Esophagus squamous epithelium (tissue), 5 donors: Measurements from ENCODE around the gene PRR12. TPM values are rescaled to one million over a fixed set of nuclear protein-coding genes. Genes with fewer than 3 reads are reported as not detected.

ENCODE experiments used
- DNase-seq: peaks from one replicate; lab custom pipeline; 2025; lab: John Stamatoyannopoulos, UW
- H3K27ac ChIP-seq, 4 donors: fragments of 200-600 bp; sonication (generic); one replicate each; pipeline ENCODE4 v1.5.1; 2016 to 2019; ENCODE audit warnings: mild to moderate bottlenecking in 1 of 4
- H3K27me3 ChIP-seq, 4 donors: fragments of 200-600 bp; sonication (generic); 1 replicate in 3 of 4; 2 replicates in 1 of 4; pipeline versions ENCODE4 v1.5.1 to v1.6.0; 2017 to 2021; ENCODE audit warnings: antibody characterized with exemption in 1 of 4
- H3K36me3 ChIP-seq, 3 donors: fragments of 200-600 bp; sonication (generic); one replicate each; pipeline ENCODE4 v1.5.1; 2016 to 2019
- H3K4me1 ChIP-seq, 3 donors: fragments of 200-600 bp; sonication (generic); one replicate each; pipeline ENCODE4 v1.5.1; 2017 to 2019
- H3K4me3 ChIP-seq, 4 donors: fragments of 200-600 bp; sonication (generic); 1 replicate in 3 of 4; 2 replicates in 1 of 4; pipeline ENCODE4 v1.5.1; 2016 to 2019; ENCODE audit warnings: mild to moderate bottlenecking in 2 of 4, moderate library complexity in 1 of 4
- H3K9me3 ChIP-seq, 3 donors: fragments of 200-600 bp; sonication (generic); one replicate each; pipeline ENCODE4 v1.5.1; 2016 to 2019
- POLR2A ChIP-seq, 4 donors: fragments of 450-650 bp; IDR thresholded peaks; one replicate each; pipeline ENCODE4 v1.6.1; 2017; ENCODE audit warnings: antibody characterized with exemption in 4 of 4, mild to moderate bottlenecking in 4 of 4, moderate library complexity in 3 of 4
- WGBS, 2 donors: methylation state at CpG; one replicate each; pipeline ENCODE4 v1.1.5; 2018; 5-methylcytosine and 5-hydroxymethylcytosine counted together
- intact Hi-C: fragments of 100-400 bp; cut with DNase I; formaldehyde crosslinking; loops from one replicate; pipeline ENCODE4 v1.15.0; 2022
- total RNA-seq, 4 donors: library from RNA; depleted of rRNA; stranded (reverse); fragments of >200 nt; gene quantifications; one replicate each; pipeline ENCODE4 v1.1.0, GENCODE V29; 2016
- TF ChIP-seq, protein P1 (sequence below), 6 experiments: fragments of 450-650 bp in 4 of 6; fragments of 200-600 bp in 2 of 6; sonication (generic) in 2 of 6; IDR thresholded peaks; one replicate each; pipeline ENCODE4 v1.5.1; 2016 to 2019; ENCODE audit warnings: antibody characterized with exemption in 6 of 6, mild to moderate bottlenecking in 4 of 6, moderate library complexity in 4 of 6
- donor health status: DM: yes; HTN: yes; CAD: no.

Gene PRR12
- total RNA-seq, 4 donors from 2014 or later, result 4.5 to 11.9 (median 7.7) TPM

DNA sequence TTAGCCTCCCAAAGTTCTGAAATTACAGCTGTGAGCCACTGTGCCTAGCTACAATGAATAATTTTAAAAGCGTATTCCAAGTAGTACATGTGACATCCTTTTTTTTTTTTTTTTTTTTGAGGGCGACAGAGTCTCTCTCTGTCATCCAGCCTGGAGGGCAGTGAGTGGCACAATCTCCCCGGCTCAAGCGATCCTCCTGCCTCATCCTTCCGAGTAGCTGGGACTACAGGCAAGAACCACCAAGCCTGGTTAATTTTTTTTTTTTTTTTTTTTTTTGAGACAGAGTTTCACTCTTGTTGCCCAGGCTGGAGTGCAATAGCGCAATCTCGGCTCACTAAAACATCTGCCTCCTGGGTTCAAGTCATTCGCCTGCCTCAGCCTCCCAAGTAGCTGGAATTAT, 3.8 kb upstream of the PRR12 start:
- Histone ChIP-seq H3K27me3 (no peaks in the 10 kb centered on the region), H3K9me3 (no peaks in the 10 kb centered on the region), H3K4me1 (peaks cover 0 to 21% (median 3%) of the 10 kb centered on the region in 3 donors), H3K36me3 (peaks cover 0 to 19% (median 0%) of the 10 kb centered on the region in 3 donors), H3K4me3 (no peak overlapping the region), H3K27ac (no peak overlapping the region)
- no peak for DNase-seq
- intact Hi-C loops, result no loop called here
- 78 to 88% methylated on average over 7 to 8 of the region's 8 CpGs for WGBS, 2 donors
- TF ChIP-seq, protein P1, sequence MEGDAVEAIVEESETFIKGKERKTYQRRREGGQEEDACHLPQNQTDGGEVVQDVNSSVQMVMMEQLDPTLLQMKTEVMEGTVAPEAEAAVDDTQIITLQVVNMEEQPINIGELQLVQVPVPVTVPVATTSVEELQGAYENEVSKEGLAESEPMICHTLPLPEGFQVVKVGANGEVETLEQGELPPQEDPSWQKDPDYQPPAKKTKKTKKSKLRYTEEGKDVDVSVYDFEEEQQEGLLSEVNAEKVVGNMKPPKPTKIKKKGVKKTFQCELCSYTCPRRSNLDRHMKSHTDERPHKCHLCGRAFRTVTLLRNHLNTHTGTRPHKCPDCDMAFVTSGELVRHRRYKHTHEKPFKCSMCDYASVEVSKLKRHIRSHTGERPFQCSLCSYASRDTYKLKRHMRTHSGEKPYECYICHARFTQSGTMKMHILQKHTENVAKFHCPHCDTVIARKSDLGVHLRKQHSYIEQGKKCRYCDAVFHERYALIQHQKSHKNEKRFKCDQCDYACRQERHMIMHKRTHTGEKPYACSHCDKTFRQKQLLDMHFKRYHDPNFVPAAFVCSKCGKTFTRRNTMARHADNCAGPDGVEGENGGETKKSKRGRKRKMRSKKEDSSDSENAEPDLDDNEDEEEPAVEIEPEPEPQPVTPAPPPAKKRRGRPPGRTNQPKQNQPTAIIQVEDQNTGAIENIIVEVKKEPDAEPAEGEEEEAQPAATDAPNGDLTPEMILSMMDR (IDR thresholded peaks at IDR 0.05), result no peak
- TF ChIP-seq POLR2A (IDR thresholded peaks at IDR 0.05), result no peak

DNA sequence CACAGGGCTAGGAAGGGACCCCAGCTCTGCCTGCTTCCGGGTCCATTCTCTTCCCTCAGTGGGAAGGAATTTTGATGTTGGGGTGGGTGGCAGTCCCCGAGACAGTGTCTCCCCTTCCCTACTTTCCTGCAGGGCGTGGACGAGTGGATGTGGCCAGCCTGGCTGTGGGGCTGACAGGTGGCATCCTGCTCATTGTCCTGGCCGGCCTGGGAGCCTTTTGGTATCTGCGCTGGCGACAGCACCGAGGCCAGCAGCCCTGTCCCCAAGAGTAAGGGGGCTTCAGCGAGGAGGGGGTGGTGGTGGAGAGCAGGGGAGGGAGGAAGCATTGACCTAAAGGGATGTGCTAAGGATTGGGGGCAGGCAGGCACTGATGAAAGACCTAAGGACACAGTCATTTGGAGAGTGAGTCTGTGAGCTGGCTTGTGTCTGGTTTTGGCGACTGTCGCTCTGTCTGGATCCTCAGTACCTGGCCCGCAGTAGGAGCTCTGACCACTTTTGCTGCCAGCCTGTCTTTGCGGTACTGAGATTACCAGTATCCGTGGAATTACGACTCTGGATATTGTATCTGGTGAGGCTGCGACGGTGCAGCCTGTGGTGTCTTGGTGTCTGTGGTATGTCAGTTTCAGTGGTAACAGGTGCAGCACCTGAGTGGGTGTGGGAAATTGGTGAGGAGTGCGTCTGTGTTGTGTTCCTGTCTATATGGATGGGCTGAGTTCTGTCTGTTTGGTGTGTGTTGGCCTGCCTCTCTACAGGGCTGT, 2.4 kb upstream of the PRR12 start:
- intact Hi-C loops, result no loop called here
- Histone ChIP-seq H3K9me3 (no peaks in the 10 kb centered on the region), H3K4me1 (peaks cover 8 to 34% (median 14%) of the 10 kb centered on the region in 3 donors), H3K27me3 (no peaks in the 10 kb centered on the region), H3K4me3 (no peak overlapping the region), H3K27ac (no peak overlapping the region), H3K36me3 (peaks cover 0 to 16% (median 0%) of the 10 kb centered on the region in 3 donors)
- no peak for DNase-seq
- 74 to 75% methylated on average over 10 to 12 of the region's 18 CpGs for WGBS, 2 donors
- TF ChIP-seq, protein P1 (IDR thresholded peaks at IDR 0.05), result no peak
- no peak for TF ChIP-seq POLR2A (IDR thresholded peaks at IDR 0.05)

- peak overlapping the region; percentile 86 to 97 (median 94) for H3K27ac ChIP-seq
- intact Hi-C loops, result no loop called here
- H3K36me3 ChIP-seq, result peaks cover 1 to 19% (median 4%) of the 10 kb centered on the region in 3 donors
- no peaks in the 10 kb centered on the region for H3K9me3 ChIP-seq
- 42 to 43% methylated on average over 4 to 5 of the region's 5 CpGs for WGBS, 2 donors
- peaks cover 13 to 44% (median 21%) of the 10 kb centered on the region in 3 donors for H3K4me1 ChIP-seq
- H3K27me3 ChIP-seq, result no peaks in the 10 kb centered on the region
- peak overlapping the region in 3 of 4 donors; percentile 85 to 95 (median 88) for H3K4me3 ChIP-seq
- no peak for DNase-seq
- TF ChIP-seq, protein P1 (IDR thresholded peaks at IDR 0.05), result no peak
- TF ChIP-seq POLR2A (IDR thresholded peaks at IDR 0.05), result no peak
Observed at GRCh38 chr19:49589502-49589905, 1.5 kb upstream of the PRR12 start.

GRCh38 chr19:49590071-49590970, 661 bp upstream of the PRR12 start:
- peak; percentile 89 for DNase-seq
- WGBS, 2 donors, result 0 to 1% methylated on average over 30 to 40 of the region's 58 CpGs
- H3K4me3 ChIP-seq, result peak overlapping the region; percentile 85 to 95 (median 88)
- intact Hi-C loops, result no loop called here
- peaks cover 15 to 51% (median 21%) of the 10 kb centered on the region in 3 donors for H3K4me1 ChIP-seq
- peak overlapping the region; percentile 86 to 97 (median 94) for H3K27ac ChIP-seq
- H3K9me3 ChIP-seq, result no peaks in the 10 kb centered on the region
- H3K36me3 ChIP-seq, result peaks cover 9 to 19% (median 12%) of the 10 kb centered on the region in 3 donors
- peak in 2 of 4 donors; percentile 60 to 70 for TF ChIP-seq POLR2A (IDR thresholded peaks at IDR 0.05)
- TF ChIP-seq, protein P1 (IDR thresholded peaks at IDR 0.05), result peak in 2 of 6 experiments; percentile 10 to 31
- H3K27me3 ChIP-seq, result no peaks in the 10 kb centered on the region
